ENCODE data around the gene RYR2. TPM values are rescaled to one million over a fixed set of nuclear protein-coding genes. Genes with fewer than 3 reads are reported as not detected.

RYR2 gene
- total and polyA plus RNA-seq, 2 of the 8 experiments (the other 6 are each of a cell fraction or from before 2014, with no cell fraction given) = 1.3 to 4.4 TPM

DNA sequence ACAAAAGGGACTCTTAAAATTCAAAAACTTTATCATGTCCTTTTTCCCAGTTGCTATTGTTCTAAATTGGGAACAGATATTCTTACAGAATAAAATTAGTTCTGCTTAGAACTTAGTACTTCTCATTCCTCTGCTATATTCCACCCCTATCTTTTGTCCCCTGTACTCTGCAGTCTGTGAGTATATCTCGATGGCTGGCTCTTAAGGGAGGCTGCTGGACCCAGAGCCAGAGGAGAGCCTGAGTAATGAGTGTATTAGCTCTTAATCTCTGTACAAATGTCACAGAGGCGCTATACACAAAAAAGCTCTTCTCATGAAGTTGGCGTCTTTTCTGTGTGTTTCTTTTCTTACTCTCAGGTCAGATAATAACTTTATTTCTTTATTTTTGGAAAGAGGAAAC, 425.3 kb downstream of the RYR2 start (continued):
- TF ChIP-seq MAFK (IDR thresholded peaks at IDR 0.05; ENCODE audit: low read depth, low read length) (no peak), KDM5A (IDR thresholded peaks at IDR 0.05; ENCODE audit: low read length) (no peak), ZNF274 (IDR thresholded peaks at IDR 0.05; ENCODE audit: borderline replicate concordance, extremely low read depth, low read length) (no peak), CTBP2 (IDR thresholded peaks at IDR 0.05; ENCODE audit: borderline replicate concordance, insufficient read depth, insufficient read length, low read length) (no peak)
